GM18861 (cell line): ENCODE results near the gene ST3GAL3.

ENCODE experiments used
- ATAC-seq: cut with Tn5 transposase; IDR thresholded peaks from one replicate; pipeline ENCODE4 v1.9.1; 2021; ENCODE audit not compliant: unreplicated experiment

Gene ST3GAL3

GRCh38 chr1:43978264-43978550, 270.9 kb downstream of the ST3GAL3 start:
- no peak for ATAC-seq

DNA sequence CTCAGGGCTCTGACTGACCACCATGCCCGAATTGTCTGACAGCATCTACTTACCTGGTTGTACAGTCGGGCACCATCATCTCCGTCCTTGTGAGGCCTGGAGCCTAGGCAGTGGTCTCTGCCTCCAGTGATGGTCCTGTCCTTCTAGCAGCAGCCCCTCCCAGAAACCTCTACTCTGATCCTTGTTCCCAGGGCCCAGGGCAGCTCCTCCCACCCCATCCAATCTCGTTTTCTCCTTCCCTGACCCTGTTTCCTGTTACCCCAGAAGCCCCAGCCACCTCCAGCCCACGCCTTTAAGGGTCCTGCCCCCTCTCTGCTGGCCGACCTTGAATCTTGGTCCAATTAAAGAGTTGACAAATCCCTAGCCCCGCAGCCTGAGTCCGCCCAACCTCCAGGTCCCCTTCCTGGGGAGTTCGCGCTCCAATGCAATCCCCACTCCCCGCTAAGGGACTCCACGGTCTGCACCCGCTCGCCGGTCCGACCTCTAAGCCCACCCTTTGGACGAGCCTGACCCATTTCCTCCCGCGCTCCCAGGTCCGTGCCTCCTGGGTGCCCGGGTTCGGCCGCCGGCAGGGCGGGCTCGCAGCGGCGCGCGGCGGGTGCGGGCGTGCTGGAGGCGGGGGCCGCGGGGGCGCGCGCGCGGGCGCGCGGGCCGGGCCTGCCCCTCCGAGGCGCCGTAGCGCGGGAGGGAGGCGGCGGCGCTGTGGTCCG, 271.4 kb downstream of the ST3GAL3 start, which contains the start of gene B4GALT2:
TSS of gene B4GALT2 (plus strand) at position 660 of the 710 bp plus-strand sequence. CDS start 1,951 bp downstream, outside the sequence.
- no peak for ATAC-seq

- no peak for ATAC-seq
These were observed 271.9 kb downstream of the ST3GAL3 start for GRCh38 chr1:43979261-43979527.

DNA sequence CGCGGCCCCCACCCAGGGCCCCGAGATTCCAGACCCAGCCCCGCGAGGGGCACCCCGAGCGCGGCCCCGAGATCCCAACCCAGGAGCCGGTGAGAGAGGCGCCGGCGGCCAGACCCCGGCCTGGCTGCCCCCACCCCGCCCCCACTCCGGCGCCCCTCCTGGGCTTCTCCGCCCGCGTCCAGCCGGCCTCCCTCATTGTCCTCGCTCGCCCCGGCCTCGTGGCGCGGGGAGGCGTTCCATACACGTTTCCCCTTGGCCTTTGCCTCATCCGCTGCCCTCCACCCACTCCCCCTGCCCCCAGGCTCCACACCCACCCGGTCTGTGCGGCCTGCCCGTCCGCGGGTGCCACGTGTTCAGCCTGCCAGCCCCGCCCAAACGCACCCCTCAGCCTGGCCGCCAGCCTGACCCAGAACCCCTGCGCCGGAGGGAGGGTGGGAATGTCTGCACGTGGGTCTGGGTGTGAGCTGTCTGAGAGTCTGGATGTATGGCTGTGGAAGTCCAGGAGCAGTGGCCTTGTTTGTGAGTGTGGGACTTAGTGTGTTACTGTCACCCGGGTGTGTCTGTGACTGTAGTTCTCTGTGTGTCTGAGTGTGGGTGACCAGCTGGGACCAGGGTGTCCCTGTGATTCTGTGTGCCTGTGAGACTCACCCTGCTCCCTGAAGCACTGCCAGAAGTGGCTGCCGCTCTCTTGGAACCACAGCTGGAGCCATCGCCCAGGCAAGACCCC, 272.4 kb downstream of the ST3GAL3 start:
- ATAC-seq, result no peak

DNA sequence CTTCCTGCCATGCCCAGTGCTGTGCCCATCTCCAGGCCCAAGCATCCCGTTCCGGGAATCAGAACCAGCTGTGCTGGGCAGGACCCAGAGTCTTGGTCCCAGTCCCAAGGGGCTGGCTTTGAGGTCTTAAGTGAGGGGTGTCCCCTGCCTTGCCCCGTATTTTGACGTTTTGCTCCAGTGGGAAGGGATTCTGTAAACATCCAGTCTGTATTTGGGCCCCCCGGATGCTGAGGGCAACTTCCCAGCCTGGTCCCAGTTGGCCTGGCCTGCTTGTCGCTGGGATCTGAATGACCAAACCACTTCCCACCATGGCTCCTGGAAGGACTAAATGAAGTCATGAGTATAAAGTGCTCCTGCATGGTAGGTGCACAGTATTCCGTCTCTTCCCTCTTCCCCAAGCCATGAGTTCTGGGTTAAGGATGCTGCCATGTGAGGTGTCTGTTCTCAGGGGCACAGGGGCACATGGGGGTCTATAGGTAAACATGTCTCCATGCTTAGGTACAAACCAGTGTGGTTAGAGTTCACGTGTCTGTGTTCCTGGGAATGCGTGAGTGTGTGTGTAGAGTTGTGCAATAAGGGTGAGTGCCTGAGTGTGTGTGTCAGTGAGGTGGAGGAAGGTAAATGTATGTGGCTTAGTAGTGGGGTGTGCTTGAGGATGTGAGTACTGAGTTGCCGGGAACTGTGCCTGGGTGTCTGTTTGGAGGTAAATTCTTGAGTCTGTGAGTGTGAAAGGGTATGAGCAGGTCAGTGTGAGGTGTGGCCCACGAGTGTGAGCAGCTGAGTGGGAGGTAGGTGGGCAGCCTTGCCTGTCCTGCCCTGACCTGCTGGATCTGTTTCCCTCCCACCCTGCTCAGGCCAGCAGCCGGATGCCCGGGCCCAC, 273.2 kb downstream of the ST3GAL3 start:
- ATAC-seq, result no peak
